PC-3 (cell line): ENCODE measurements around the gene CCDC82. TPM values are rescaled to one million over a fixed set of nuclear protein-coding genes. Genes with fewer than 3 reads are reported as not detected.

Experiments used
- ATAC-seq: fragments of 200-7000 bp; cut with Tn5 transposase; 2 replicates; pipeline ENCODE4 v1.9.1; 2020; ENCODE audit warnings: mild to moderate bottlenecking, moderate library complexity
- BruUV-seq: library from RNA; stranded (reverse); fragments of 400-500 nt; replicated peaks from 2 replicates; lab custom pipeline; 2021; lab: Mats Ljungman, UMichigan
- CTCF ChIA-PET: fragments of 300-600 bp; sonication (Branson Sonifier 250); formaldehyde crosslinking; loops from one replicate; lab custom pipeline; 2022; ENCODE audit warnings: antibody characterized with exemption; lab: Charles Lee
- POLR2A ChIA-PET: fragments of 300-600 bp; sonication (Branson Sonifier 250); formaldehyde crosslinking; loops from one replicate; lab custom pipeline; 2022; ENCODE audit warnings: antibody characterized with exemption; ENCODE audit not compliant: unreplicated experiment; lab: Charles Lee
- DNase-seq: peaks from one replicate; pipeline ENCODE4 v3.0.0-alpha.2; 2015
- H2AFZ ChIP-seq: fragments of 300-600 bp; sonication (generic); 2 replicates; pipeline ENCODE4 v1.6.0; 2016; ENCODE audit warnings: antibody characterized with exemption, low read length
- H3F3A ChIP-seq: fragments of 300-600 bp; sonication (generic); one replicate; pipeline ENCODE4 v1.6.0; 2017; ENCODE audit warnings: antibody characterized with exemption, low read length, control low read depth, mild to moderate bottlenecking; ENCODE audit not compliant: unreplicated experiment
- H3K27ac ChIP-seq: fragments of 300-600 bp; sonication (generic); 2 replicates; pipeline ENCODE4 v1.5.1; 2016; ENCODE audit warnings: mild to moderate bottlenecking, low read length
- H3K27me3 ChIP-seq: fragments of 300-600 bp; sonication (generic); 2 replicates; pipeline ENCODE4 v1.6.1; 2016; ENCODE audit warnings: low read length, mixed read lengths
- H3K36me3 ChIP-seq: fragments of 300-600 bp; sonication (generic); 2 replicates; pipeline ENCODE4 v1.6.1; 2016; ENCODE audit warnings: low read depth, mixed run types, low read length, mixed read lengths
- H3K4me1 ChIP-seq: fragments of 300-600 bp; sonication (generic); 2 replicates; pipeline ENCODE4 v1.5.1; 2016; ENCODE audit warnings: low read length; ENCODE audit not compliant: insufficient read depth
- H3K4me2 ChIP-seq: fragments of 300-600 bp; sonication (generic); 2 replicates; pipeline ENCODE4 v1.6.0; 2016; ENCODE audit warnings: low read length
- H3K4me3 ChIP-seq: fragments of 300-600 bp; sonication (generic); 2 replicates; pipeline ENCODE4 v1.5.1; 2016; ENCODE audit warnings: mild to moderate bottlenecking, low read length, mixed read lengths
- H3K79me2 ChIP-seq: fragments of 300-600 bp; sonication (generic); 2 replicates; pipeline ENCODE4 v1.6.1; 2017; ENCODE audit warnings: low read length, mixed read lengths
- H3K9ac ChIP-seq: fragments of 300-600 bp; sonication (generic); 2 replicates; pipeline ENCODE4 v1.6.0; 2016; ENCODE audit warnings: mild to moderate bottlenecking, low read length
- H3K9me2 ChIP-seq: fragments of 300-600 bp; sonication (generic); replicated peaks from 2 replicates; pipeline ENCODE4 v1.6.1; 2016; ENCODE audit warnings: mixed run types, low read length, mixed read lengths
- H3K9me3 ChIP-seq: fragments of 300-600 bp; sonication (generic); 2 replicates; pipeline ENCODE4 v1.6.1; 2016; ENCODE audit warnings: low read length, mixed read lengths
- H4K20me1 ChIP-seq: fragments of 300-600 bp; sonication (generic); 2 replicates; pipeline ENCODE4 v1.6.1; 2016; ENCODE audit warnings: low read length, mixed read lengths
- CTCF ChIP-seq: fragments of 300-600 bp; sonication (generic); conservative IDR thresholded peaks from 2 replicates; pipeline ENCODE4 v1.5.1; 2017; ENCODE audit warnings: antibody characterized with exemption, low read depth, mild to moderate bottlenecking, low read length
- EZH2 ChIP-seq: fragments of 300-600 bp; sonication (generic); IDR thresholded peaks from one replicate; pipeline ENCODE4 v1.6.1; 2017; ENCODE audit warnings: antibody characterized with exemption, mild to moderate bottlenecking, low read length; ENCODE audit not compliant: unreplicated experiment
- EZH2phosphoT487 ChIP-seq: fragments of 300-600 bp; sonication (generic); IDR thresholded peaks from 2 replicates; pipeline ENCODE4 v1.6.1; 2018; ENCODE audit warnings: mild to moderate bottlenecking, antibody characterized with exemption, low read length, borderline replicate concordance
- intact Hi-C: fragments of 100-400 bp; cut with micrococcal nuclease; formaldehyde crosslinking; loops from 2 replicates; pipeline ENCODE4 v1.9.0; 2023
- total RNA-seq: library from RNA; depleted of rRNA; stranded (reverse); fragments of >200 nt; gene quantifications from 2 replicates; pipeline ENCODE4 v1.2.3, GENCODE V29; 2014

CCDC82 gene
- total RNA-seq, 1 experiment from 2014 or later: 13.5 TPM

DNA sequence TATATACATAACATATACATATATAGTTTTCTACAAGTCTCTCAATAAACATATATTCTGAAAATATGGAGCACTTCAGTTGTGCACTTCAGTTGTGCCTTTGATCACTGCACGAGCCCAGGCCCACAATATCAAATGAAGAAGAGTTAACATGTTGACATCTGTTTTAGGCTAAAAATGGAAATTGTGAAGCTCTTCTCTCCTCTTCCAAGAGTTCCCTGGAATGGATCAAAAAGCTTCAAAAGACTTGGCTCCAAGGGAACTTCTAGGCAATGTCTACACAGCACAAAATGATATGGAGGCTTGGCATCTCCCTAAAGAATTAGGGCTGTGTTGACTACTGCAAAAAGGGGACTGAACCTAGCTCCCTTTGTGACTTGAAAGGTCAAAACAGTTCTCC is 83.6 kb downstream of the CCDC82 start:
- peak overlapping the region; percentile 53; the same call in 1 of the 2 replicates for H3K4me3 ChIP-seq
- no TSS peak for BruUV-seq

DNA sequence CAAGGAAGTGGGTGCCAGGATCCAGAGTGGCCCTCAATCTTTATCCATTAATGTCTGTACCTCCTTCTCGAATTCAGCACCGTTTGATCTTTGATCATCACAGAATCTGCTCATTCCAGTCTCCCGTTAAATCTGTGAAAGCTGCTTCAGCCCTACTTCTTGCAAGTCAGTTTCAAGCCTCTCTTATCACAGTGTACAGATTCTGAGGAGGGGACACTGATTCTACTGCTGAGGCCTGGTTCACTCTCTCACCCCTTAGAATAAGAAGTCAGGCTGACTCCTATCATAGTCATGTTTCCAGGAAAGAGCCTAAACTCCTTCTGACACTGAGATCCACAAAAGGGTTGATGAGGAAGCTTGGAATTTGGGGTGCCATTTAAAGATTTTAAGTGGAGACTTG is 85.7 kb downstream of the CCDC82 start:
- Histone ChIP-seq H2AFZ (no peak overlapping the region), H3K27ac (peak overlapping the region; percentile 76), H3K9me2 (no peaks in the 10 kb centered on the region), H3K9me3 (no peaks in the 10 kb centered on the region), H4K20me1 (no peaks in the 10 kb centered on the region), H3K27me3 (no peaks in the 10 kb centered on the region), H3K4me3 (no peak overlapping the region), H3F3A (peaks cover 23% of the 10 kb centered on the region), H3K36me3 (no peaks in the 10 kb centered on the region), H3K9ac (peak overlapping the region; percentile 6; the same call in 1 of the 2 replicates), H3K4me1 (peaks cover 61% of the 10 kb centered on the region), H3K79me2 (peaks cover 57% of the 10 kb centered on the region), H3K4me2 (peak overlapping the region; percentile 42)
- ATAC-seq (no peak), DNase-seq (no peak)
- ChIA-PET CTCF (interaction anchor here (1.0 kb wide), 1 partner anchor 248 kb away, joined by 3 read pairs; no protein-coding TSS in a partner anchor), POLR2A (interaction anchor here (0.7 kb wide), 1 partner anchor 1237 kb away, joined by 6 read pairs; the partner anchor contains the start of gene SRSF8)
- intact Hi-C loops: loop anchor here (1.0 to 2.0 kb wide), 2 partner anchors 10 to 19 kb away; no protein-coding TSS in a partner anchor
- TF ChIP-seq EZH2phosphoT487 (no peak), EZH2 (no peak), CTCF (no peak)
- BruUV-seq: no TSS peak

More for the DNA sequence above, 83.6 kb downstream of the CCDC82 start:
- POLR2A ChIA-PET: interaction anchor here (0.6 kb wide), 1 partner anchor 76 kb away, joined by 4 read pairs; no protein-coding TSS in a partner anchor
- H3F3A ChIP-seq: peaks cover 23% of the 10 kb centered on the region
- H4K20me1 ChIP-seq: no peaks in the 10 kb centered on the region
- no peaks in the 10 kb centered on the region for H3K27me3 ChIP-seq
- no peak for DNase-seq
- ATAC-seq: no peak
- no peak overlapping the region for H2AFZ ChIP-seq
- H3K36me3 ChIP-seq: no peaks in the 10 kb centered on the region
- peak overlapping the region; percentile 90 for H3K9ac ChIP-seq
- CTCF ChIA-PET: interaction anchor here (2.0 kb wide), 1 partner anchor 37 kb away, joined by 11 read pairs; the partner anchor contains the start of gene MAML2
- peak overlapping the region; percentile 86 for H3K4me2 ChIP-seq
- peak overlapping the region; percentile 96 for H3K27ac ChIP-seq
- H3K9me2 ChIP-seq: no peaks in the 10 kb centered on the region
- intact Hi-C loops: loop anchor here (2.0 kb wide), 2 partner anchors 33 to 515 kb away; partner anchors contain the start of gene CEP57
- TF ChIP-seq CTCF (no peak), EZH2phosphoT487 (no peak), EZH2 (no peak)
- peaks cover 82% of the 10 kb centered on the region for H3K4me1 ChIP-seq
- no peaks in the 10 kb centered on the region for H3K9me3 ChIP-seq
- H3K79me2 ChIP-seq: peaks cover 68% of the 10 kb centered on the region

DNA sequence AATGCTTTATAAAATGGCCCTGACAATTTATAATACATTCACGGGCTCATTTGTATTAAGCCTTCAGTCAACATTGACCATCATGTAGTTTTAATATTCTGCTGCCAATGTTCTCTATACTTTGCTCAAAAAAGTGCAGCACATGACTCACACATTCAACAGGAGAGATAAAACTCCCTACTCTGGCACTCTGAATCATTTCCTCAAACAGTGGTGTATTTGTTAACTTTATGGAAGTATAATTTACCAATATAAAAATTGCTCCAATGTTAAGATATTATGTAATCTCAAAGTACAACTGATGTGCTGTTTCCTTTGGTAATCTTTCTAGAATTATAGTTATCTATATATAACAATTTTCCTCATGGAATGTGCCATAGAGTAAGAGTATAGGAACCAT is 86.6 kb downstream of the CCDC82 start:
- Histone ChIP-seq H4K20me1 (no peaks in the 10 kb centered on the region), H3K4me2 (peak overlapping the region; percentile 68), H3K27me3 (no peaks in the 10 kb centered on the region), H3K9ac (peak overlapping the region; percentile 6), H3K36me3 (no peaks in the 10 kb centered on the region), H3K27ac (peak overlapping the region; percentile 76), H3K4me1 (peaks cover 52% of the 10 kb centered on the region), H3K9me2 (no peaks in the 10 kb centered on the region), H2AFZ (no peak overlapping the region), H3F3A (peaks cover 15% of the 10 kb centered on the region), H3K79me2 (peaks cover 49% of the 10 kb centered on the region), H3K4me3 (0 out of 2 replicates have a peak overlapping the region, but pooled peaks have one; percentile 4), H3K9me3 (no peaks in the 10 kb centered on the region)
- ChIA-PET POLR2A (interaction anchor here (0.7 kb wide), 1 partner anchor 1236 kb away, joined by 6 read pairs; the partner anchor contains the start of gene SRSF8), CTCF (interaction anchor here (0.5 kb wide), 1 partner anchor 116 kb away, joined by 4 read pairs; no protein-coding TSS in a partner anchor)
- ATAC-seq: peak; percentile 54
- intact Hi-C loops: loop anchor here (1.0 to 2.0 kb wide), 2 partner anchors 11 to 18 kb away; no protein-coding TSS in a partner anchor
- BruUV-seq: no TSS peak
- TF ChIP-seq EZH2phosphoT487 (no peak), CTCF (no peak), EZH2 (no peak)
- DNase-seq: peak; percentile 97
